Thyroid gland (tissue), 4 donors: Measurements from ENCODE around the gene RANBP10. TPM values are rescaled to one million over a fixed set of nuclear protein-coding genes. Genes with fewer than 3 reads are reported as not detected.
"Not testable (repeated sequence)": the region's sequence is repeated elsewhere in the genome, so short reads cannot be mapped to it uniquely, and the experiment has no call there.

Source experiments
- DNase-seq, 2 donors: peaks; one replicate each; pipeline ENCODE4 v3.0.0-alpha.2; 2019
- H3K27ac ChIP-seq, 3 donors: fragments of 200-600 bp; sonication (generic); 1 replicate in 2 of 3; 2 replicates in 1 of 3; pipeline ENCODE4 v1.5.1; 2016 to 2019; ENCODE audit warnings: mild to moderate bottlenecking in 1 of 3, moderate library complexity in 1 of 3
- H3K27me3 ChIP-seq: fragments of 200-600 bp; sonication (generic); one replicate; pipeline ENCODE4 v1.5.1; 2019
- H3K36me3 ChIP-seq, 2 donors: fragments of 200-600 bp; sonication (generic); one replicate each; pipeline ENCODE4 v1.5.1; 2016 to 2019
- H3K4me1 ChIP-seq, 2 donors: fragments of 200-600 bp; sonication (generic); one replicate each; pipeline ENCODE4 v1.5.1; 2017 to 2019
- H3K4me3 ChIP-seq, 3 donors: fragments of 200-600 bp; sonication (generic); replicated peaks in 1 of 3; 1 replicate in 2 of 3; 2 replicates in 1 of 3; pipeline ENCODE4 v1.5.1; 2016; ENCODE audit warnings: mild to moderate bottlenecking in 1 of 3
- H3K9me3 ChIP-seq: fragments of 200-600 bp; sonication (generic); one replicate; pipeline ENCODE4 v1.5.1; 2017
- CTCF ChIP-seq, 6 experiments: fragments of 200-600 bp in 3 of 6; fragments of 450-650 bp in 3 of 6; sonication (generic) in 3 of 6; IDR thresholded peaks; one replicate each; pipeline ENCODE4 v1.5.1; 2016 to 2019; ENCODE audit warnings: antibody characterized with exemption in 6 of 6, mild to moderate bottlenecking in 2 of 6, inconsistent platforms in 1 of 6, moderate library complexity in 1 of 6
- POLR2A ChIP-seq, 2 donors: fragments of 450-650 bp; IDR thresholded peaks; one replicate each; pipeline ENCODE4 v1.6.1; 2017; ENCODE audit warnings: antibody characterized with exemption in 2 of 2, mild to moderate bottlenecking in 2 of 2, moderate library complexity in 1 of 2
- WGBS, 2 donors: methylation state at CpG; one replicate each; pipeline ENCODE4 v1.1.5; 2017; 5-methylcytosine and 5-hydroxymethylcytosine counted together
- intact Hi-C: fragments of 100-400 bp; cut with DNase I; formaldehyde crosslinking; loops from one replicate; pipeline ENCODE4 v1.15.1; 2023
- total RNA-seq, 4 donors: library from RNA; depleted of rRNA; stranded (reverse); fragments of >200 nt; gene quantifications; one replicate each; pipeline ENCODE4 v1.2.3, GENCODE V29; 2016

The RANBP10 gene
- total RNA-seq, 4 donors from 2014 or later, result 9.2 to 13.0 (median 11.0) TPM

GRCh38 chr16:67699265-67699664, 107.1 kb downstream of the RANBP10 start:
- no peak for TF ChIP-seq CTCF (IDR thresholded peaks at IDR 0.05)
- TF ChIP-seq POLR2A (IDR thresholded peaks at IDR 0.05), result no peak
- no peak overlapping the region for H3K27ac ChIP-seq
- no peaks in the 10 kb centered on the region for H3K36me3 ChIP-seq
- H3K27me3 ChIP-seq, result no peaks in the 10 kb centered on the region
- H3K4me1 ChIP-seq, result peaks cover 3 to 9% of the 10 kb centered on the region in 2 donors
- no peaks in the 10 kb centered on the region for H3K9me3 ChIP-seq
- no peak for DNase-seq
- WGBS, 2 donors, result 95 to 99% methylated on average over 7 of the region's 7 CpGs
- intact Hi-C loops, result no loop called here
- no peak overlapping the region for H3K4me3 ChIP-seq

GRCh38 chr16:67697422-67698185, 108.8 kb downstream of the RANBP10 start:
- Histone ChIP-seq H3K36me3 (no peaks in the 10 kb centered on the region), H3K4me1 (peaks cover 6 to 12% of the 10 kb centered on the region in 2 donors), H3K27me3 (no peaks in the 10 kb centered on the region), H3K9me3 (no peaks in the 10 kb centered on the region), H3K27ac (no peak overlapping the region), H3K4me3 (no peak overlapping the region)
- TF ChIP-seq POLR2A (IDR thresholded peaks at IDR 0.05) (no peak), CTCF (IDR thresholded peaks at IDR 0.05) (no peak)
- DNase-seq, result no peak
- WGBS, 2 donors, result 75 to 87% methylated on average over 4 of the region's 4 CpGs
- intact Hi-C loops, result no loop called here

- peak; percentile 80 to 81 for DNase-seq
- Histone ChIP-seq H3K4me1 (peaks cover 6 to 12% of the 10 kb centered on the region in 2 donors), H3K9me3 (no peaks in the 10 kb centered on the region), H3K4me3 (no peak overlapping the region), H3K36me3 (no peaks in the 10 kb centered on the region), H3K27ac (no peak overlapping the region), H3K27me3 (no peaks in the 10 kb centered on the region)
- WGBS, 2 donors, result 21 to 28% methylated on average over 2 of the region's 2 CpGs
- intact Hi-C loops, result no loop called here
- TF ChIP-seq CTCF (IDR thresholded peaks at IDR 0.05) (no peak), POLR2A (IDR thresholded peaks at IDR 0.05) (no peak)
Observed at GRCh38 chr16:67694611-67695010, 111.7 kb downstream of the RANBP10 start.

DNA sequence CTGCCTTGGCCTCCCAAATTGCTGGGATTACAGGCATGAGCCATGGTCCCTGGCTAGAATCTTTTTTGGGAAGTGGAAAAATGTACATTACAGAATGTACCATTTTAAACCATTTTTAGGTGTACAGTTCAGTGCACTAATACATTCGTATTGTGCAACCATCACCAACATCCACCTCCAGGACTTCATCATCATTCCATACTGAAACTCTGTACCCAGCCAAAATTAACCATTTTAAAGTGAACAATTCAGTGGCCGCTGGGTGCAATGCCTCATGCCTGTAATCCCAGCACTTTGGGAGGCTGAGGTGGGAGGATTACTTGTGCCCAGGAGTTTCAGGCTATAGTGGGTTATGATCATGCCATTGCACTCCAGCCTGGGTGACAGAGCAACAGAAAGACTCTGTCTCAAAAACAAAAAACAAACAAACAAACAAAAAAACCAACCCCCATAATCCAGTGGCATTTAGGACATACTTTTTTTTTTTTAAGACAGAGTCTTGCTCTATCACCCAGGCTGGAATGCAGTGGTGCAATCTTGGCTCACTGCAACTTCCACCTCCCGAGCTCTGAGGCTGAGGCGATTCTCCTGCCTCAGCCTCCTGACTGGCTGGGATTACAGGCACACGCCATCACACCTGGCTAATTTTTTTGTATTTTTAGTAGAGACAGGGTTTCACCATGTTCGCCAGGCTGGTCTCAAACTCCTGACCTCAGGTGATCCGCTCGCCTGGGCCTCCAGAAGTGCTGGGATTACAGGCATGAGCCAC, 112.7 kb downstream of the RANBP10 start:
- H3K27ac ChIP-seq, DNase-seq, H3K27me3 ChIP-seq, H3K4me3 ChIP-seq, H3K9me3 ChIP-seq, intact Hi-C loops, H3K36me3 ChIP-seq: not testable (repeated sequence)
- 95 to 96% methylated on average over 8 of the region's 8 CpGs for WGBS, 2 donors
- H3K4me1 ChIP-seq, result peaks cover 6 to 12% of the 10 kb centered on the region in 2 donors

DNA sequence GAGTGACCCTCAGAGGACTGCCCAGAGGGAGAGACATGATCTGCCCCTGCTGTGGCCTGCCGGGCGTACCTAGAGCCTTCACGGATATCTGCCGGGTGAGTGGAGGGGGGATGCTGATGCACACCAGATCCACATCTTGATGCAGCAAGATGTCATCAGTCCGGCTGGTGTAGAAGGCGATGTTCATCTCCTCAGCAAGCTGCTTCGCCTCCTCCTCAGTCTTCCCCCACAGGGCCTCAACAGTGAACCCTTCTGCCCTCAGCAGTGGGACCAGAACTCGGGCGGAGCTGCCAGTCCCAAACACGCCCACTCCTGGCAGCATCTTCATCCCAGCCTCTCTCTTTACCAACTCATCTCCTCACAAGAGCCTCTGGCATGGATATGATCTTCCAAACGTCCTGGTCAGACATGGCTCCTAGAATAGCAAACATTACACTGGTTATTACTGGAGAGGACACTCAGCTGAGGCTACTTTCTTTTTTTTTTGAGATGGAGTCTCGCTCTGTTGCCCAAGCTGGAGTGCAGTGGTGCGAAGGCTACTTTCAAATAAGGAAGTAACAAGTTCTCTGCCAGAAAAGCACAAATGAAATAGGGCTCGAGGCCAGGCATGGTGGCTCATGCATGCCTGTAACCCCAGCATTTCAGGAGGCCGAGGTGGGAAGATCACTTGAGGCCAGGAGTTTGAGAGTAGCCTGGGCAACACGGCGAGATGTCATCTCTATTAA, 120.8 kb downstream of the RANBP10 start:
- DNase-seq, result peak; percentile 76 to 81
- no peaks in the 10 kb centered on the region for H3K36me3 ChIP-seq
- TF ChIP-seq CTCF (IDR thresholded peaks at IDR 0.05), result no peak
- no peak for TF ChIP-seq POLR2A (IDR thresholded peaks at IDR 0.05)
- H3K9me3 ChIP-seq, result no peaks in the 10 kb centered on the region
- H3K4me3 ChIP-seq, result no peak overlapping the region
- H3K27ac ChIP-seq, result peak overlapping the region in 2 of 3 donors; percentile 40 to 61
- peaks cover 15 to 28% of the 10 kb centered on the region in 2 donors for H3K4me1 ChIP-seq
- intact Hi-C loops, result no loop called here
- 54 to 65% methylated on average over 14 to 17 of the region's 17 CpGs for WGBS, 2 donors
- H3K27me3 ChIP-seq, result no peaks in the 10 kb centered on the region
